IMR-90 (cell line): Measurements from ENCODE around the gene LDAH. TPM values are rescaled to one million over a fixed set of nuclear protein-coding genes. Genes with fewer than 3 reads are reported as not detected.

ENCODE experiments used
- ATAC-seq: fragments of 200-7000 bp; cut with Tn5 transposase; 2 replicates; pipeline ENCODE4 v1.9.1; 2020; ENCODE audit warnings: low read depth, mild to moderate bottlenecking, moderate library complexity
- BruUV-seq: library from RNA; stranded (reverse); fragments of 400-500 nt; replicated peaks from 2 replicates; lab custom pipeline; 2021; lab: Mats Ljungman, UMichigan
- CTCF ChIA-PET: fragments of 300-600 bp; formaldehyde crosslinking; extraction: SDS; loops from one replicate; lab custom pipeline; 2021; ENCODE audit warnings: antibody characterized with exemption; lab: Yijun Ruan, JAX
- POLR2A ChIA-PET: fragments of 300-600 bp; sonication (Branson Sonifier 250); formaldehyde crosslinking; loops from one replicate; lab custom pipeline; 2022; ENCODE audit warnings: antibody characterized with exemption; ENCODE audit not compliant: unreplicated experiment; lab: Charles Lee
- DNase-seq: peaks from one replicate; pipeline ENCODE4 v3.0.0; 2013
- H2AFZ ChIP-seq: replicated peaks from 2 replicates; pipeline ENCODE3; 2013; ENCODE audit warnings: low read length, mild to moderate bottlenecking; ENCODE audit not compliant: poor library complexity
- H2AK5ac ChIP-seq: 2 replicates; pipeline ENCODE4 v1.6.1; 2013; ENCODE audit warnings: low read depth, low read length, inconsistent platforms
- H2AK9ac ChIP-seq: replicated peaks from 2 replicates; pipeline ENCODE3; 2013; ENCODE audit warnings: mild to moderate bottlenecking, low read depth, low read length, moderate library complexity; ENCODE audit not compliant: poor library complexity
- H2BK120ac ChIP-seq: 2 replicates; pipeline ENCODE4 v1.6.1; 2013; ENCODE audit warnings: low read depth, low read length, inconsistent platforms
- H2BK15ac ChIP-seq: 3 replicates; pipeline ENCODE4 v1.6.1; 2013; ENCODE audit warnings: low read depth, low read length, inconsistent platforms
- H2BK20ac ChIP-seq: 2 replicates; pipeline ENCODE4 v1.6.1; 2013; ENCODE audit warnings: low read depth, mild to moderate bottlenecking, inconsistent platforms, low read length, moderate library complexity
- H2BK5ac ChIP-seq: 2 replicates; pipeline ENCODE4 v1.6.1; 2013; ENCODE audit warnings: mild to moderate bottlenecking, low read depth, low read length, inconsistent platforms; ENCODE audit not compliant: poor library complexity, severe bottlenecking
- H3K14ac ChIP-seq: replicated peaks from 2 replicates; pipeline ENCODE4 v1.6.1; 2013; ENCODE audit warnings: low read depth, low read length, inconsistent platforms
- H3K18ac ChIP-seq: 2 replicates; pipeline ENCODE4 v1.6.1; 2013; ENCODE audit warnings: low read depth, low read length, control low read depth
- H3K23ac ChIP-seq: 2 replicates; pipeline ENCODE4 v1.6.1; 2013; ENCODE audit warnings: low read depth, low read length, inconsistent platforms
- H3K27ac ChIP-seq: 2 replicates; pipeline ENCODE4 v1.5.1; 2013; ENCODE audit warnings: mild to moderate bottlenecking, control low read depth, low read length; ENCODE audit not compliant: insufficient read depth
- H3K27me3 ChIP-seq: 2 replicates; pipeline ENCODE4 v1.6.1; 2013; ENCODE audit warnings: low read length; ENCODE audit not compliant: control insufficient read depth, insufficient read depth
- H3K36me3 ChIP-seq: 2 replicates; pipeline ENCODE4 v1.6.1; 2013; ENCODE audit warnings: low read length, mixed read lengths; ENCODE audit not compliant: control insufficient read depth, insufficient read depth
- H3K4ac ChIP-seq: 2 replicates; pipeline ENCODE4 v1.6.1; 2013; ENCODE audit warnings: low read depth, low read length, inconsistent platforms
- H3K4me1 ChIP-seq: 2 replicates; pipeline ENCODE4 v1.6.1; 2013; ENCODE audit warnings: low read length, mixed read lengths; ENCODE audit not compliant: control insufficient read depth, insufficient read depth
- H3K4me2 ChIP-seq: 2 replicates; pipeline ENCODE4 v1.6.1; 2013; ENCODE audit warnings: low read depth, mild to moderate bottlenecking, control low read depth, low read length, moderate library complexity
- H3K4me3 ChIP-seq: 2 replicates; pipeline ENCODE4 v1.5.1; 2013; ENCODE audit warnings: low read depth, mild to moderate bottlenecking, control low read depth, low read length, moderate library complexity; ENCODE audit not compliant: insufficient read depth
- H3K56ac ChIP-seq: 2 replicates; pipeline ENCODE4 v1.6.1; 2013; ENCODE audit warnings: low read length, inconsistent platforms; ENCODE audit not compliant: insufficient read depth; ENCODE audit errors: extremely low read depth
- H3K79me1 ChIP-seq, 2 experiments: 2 replicates each; pipeline ENCODE4 v1.6.1; 2013; ENCODE audit warnings: low read length in 2 of 2, inconsistent platforms in 1 of 2, low read depth in 1 of 2
- H3K9ac ChIP-seq: 2 replicates; pipeline ENCODE4 v1.6.1; 2013; ENCODE audit warnings: low read depth, low read length, control low read depth
- H3K9me1 ChIP-seq: 2 replicates; pipeline ENCODE4 v1.6.1; 2013; ENCODE audit warnings: low read length, inconsistent platforms; ENCODE audit not compliant: insufficient read depth
- H3K9me3 ChIP-seq: 2 replicates; pipeline ENCODE4 v1.6.1; 2013; ENCODE audit warnings: low read length; ENCODE audit not compliant: control insufficient read depth, insufficient read depth
- H4K20me1 ChIP-seq: 2 replicates; pipeline ENCODE4 v1.6.1; 2013; ENCODE audit warnings: low read length, inconsistent platforms; ENCODE audit not compliant: insufficient read depth
- H4K5ac ChIP-seq: 2 replicates; pipeline ENCODE4 v1.6.1; 2013; ENCODE audit warnings: mild to moderate bottlenecking, low read depth, low read length, control low read depth
- H4K8ac ChIP-seq, 2 experiments: 2 replicates each; pipeline ENCODE4 v1.6.1; 2013; ENCODE audit warnings: low read depth in 2 of 2, low read length in 2 of 2, control low read depth in 1 of 2, inconsistent platforms in 1 of 2
- H4K91ac ChIP-seq: 2 replicates; pipeline ENCODE4 v1.6.1; 2013; ENCODE audit warnings: low read depth, low read length, inconsistent platforms; ENCODE audit not compliant: insufficient read depth
- BHLHE40 ChIP-seq: fragments of 150-350 bp; IDR thresholded peaks from 2 replicates; pipeline ENCODE4 v1.6.1; 2016; ENCODE audit warnings: mild to moderate bottlenecking, low read depth, low read length
- CEBPB ChIP-seq: IDR thresholded peaks from 2 replicates; pipeline ENCODE4 v1.6.1; 2012; ENCODE audit warnings: low read depth, low read length, improper control_type of control experiment
- CHD1 ChIP-seq: IDR thresholded peaks from 2 replicates; pipeline ENCODE4 v1.6.1; 2012; ENCODE audit warnings: low read depth, low read length, improper control_type of control experiment
- CTCF ChIP-seq: conservative IDR thresholded peaks from 2 replicates; pipeline ENCODE4 v1.5.1; 2012; ENCODE audit warnings: mild to moderate bottlenecking, low read depth, low read length, improper control_type of control experiment
- ELK1 ChIP-seq: fragments of 150-350 bp; IDR thresholded peaks from 2 replicates; pipeline ENCODE4 v1.6.1; 2016; ENCODE audit warnings: low read depth, mild to moderate bottlenecking, low read length, moderate library complexity, borderline replicate concordance
- FOS ChIP-seq: fragments of 150-350 bp; IDR thresholded peaks from 2 replicates; pipeline ENCODE4 v1.6.1; 2016; ENCODE audit warnings: low read depth, low read length
- MAFK ChIP-seq: IDR thresholded peaks from 2 replicates; pipeline ENCODE4 v1.6.1; 2012; ENCODE audit warnings: low read depth, low read length, improper control_type of control experiment
- MAZ ChIP-seq: IDR thresholded peaks from 2 replicates; pipeline ENCODE4 v1.6.1; 2012; ENCODE audit warnings: low read depth, mild to moderate bottlenecking, low read length, improper control_type of control experiment, moderate library complexity, borderline replicate concordance
- MXI1 ChIP-seq: IDR thresholded peaks from 2 replicates; pipeline ENCODE4 v1.6.1; 2012; ENCODE audit warnings: low read depth, mild to moderate bottlenecking, low read length, moderate library complexity, borderline replicate concordance
- NFE2L2 ChIP-seq: fragments of 150-350 bp; IDR thresholded peaks from 2 replicates; pipeline ENCODE4 v1.6.1; 2016; ENCODE audit warnings: low read depth, mild to moderate bottlenecking, low read length
- POLR2A ChIP-seq: IDR thresholded peaks from 2 replicates; pipeline ENCODE4 v1.6.1; 2012; ENCODE audit warnings: mild to moderate bottlenecking, low read depth, low read length
- RAD21 ChIP-seq: IDR thresholded peaks from 2 replicates; pipeline ENCODE4 v1.6.1; 2012; ENCODE audit warnings: low read length, improper control_type of control experiment
- RCOR1 ChIP-seq: IDR thresholded peaks from 2 replicates; pipeline ENCODE4 v1.6.1; 2012; ENCODE audit warnings: mild to moderate bottlenecking, low read length, improper control_type of control experiment; ENCODE audit not compliant: insufficient replicate concordance
- RFX5 ChIP-seq: IDR thresholded peaks from 2 replicates; pipeline ENCODE4 v1.8.0; 2012; ENCODE audit warnings: low read depth, mild to moderate bottlenecking, low read length, moderate library complexity
- SMC3 ChIP-seq: fragments of 150-350 bp; IDR thresholded peaks from 2 replicates; pipeline ENCODE4 v1.6.1; 2016; ENCODE audit warnings: low read depth, mild to moderate bottlenecking, antibody characterized with exemption, low read length, moderate library complexity
- USF2 ChIP-seq: fragments of 150-350 bp; IDR thresholded peaks from 2 replicates; pipeline ENCODE4 v1.6.1; 2017; ENCODE audit warnings: mild to moderate bottlenecking, antibody characterized with exemption, low read length, low read depth
- WGBS, 2 experiments: methylation state at CpG; one replicate each; pipeline versions ENCODE4 v1.1.5 to v1.1.7; 2013; ENCODE audit warnings: missing lambda C conversion rate in 2 of 2; ENCODE audit not compliant: insufficient read length in 1 of 2; ENCODE audit errors: extremely low coverage in 2 of 2; 5-methylcytosine and 5-hydroxymethylcytosine counted together
- dilution Hi-C: fragments of 300-500 bp; cut with HindIII; formaldehyde crosslinking; loops from one replicate; pipeline ENCODE4 v1.14.3; 2018; ENCODE audit warnings: low sequenced_read_pairs; ENCODE audit not compliant: unreplicated experiment
- in situ Hi-C: fragments of 300-500 bp; cut with MboI; formaldehyde crosslinking; loops from 3 replicates; pipeline ENCODE4 v1.14.3; 2019; ENCODE audit warnings: low sequenced_read_pairs, inconsistent platforms, mixed read lengths
- intact Hi-C: fragments of 100-400 bp; cut with micrococcal nuclease; formaldehyde crosslinking; loops from 2 replicates; pipeline ENCODE4 v1.10.0; 2022
- polyA plus RNA-seq, 3 experiments: library from polyadenylated mRNA; depleted of rRNA; stranded (reverse); fragments of >200 nt; gene quantifications; 2 replicates each; pipeline ENCODE4 v1.2.3, GENCODE V29; 2012; ENCODE audit warnings: low replicate concordance in 1 of 3
- total RNA-seq: library from RNA; depleted of rRNA; stranded (reverse); fragments of >200 nt; gene quantifications from 2 replicates; pipeline ENCODE4 v1.2.3, GENCODE V29; 2012

The LDAH gene
- total and polyA plus RNA-seq, 2 of the 4 experiments (the other 2 are of a cell fraction): 12.1 to 31.7 TPM

GRCh38 chr2:20680744-20681375, 142.0 kb downstream of the LDAH start:
- H2AFZ ChIP-seq: no peak overlapping the region
- 100% methylated on average over 1 of the region's 10 CpGs; no CpG with 5 or more reads in 1 of the 2 experiments for WGBS, 2 experiments
- no peak overlapping the region for H3K4me2 ChIP-seq
- CTCF ChIA-PET: interaction anchor here (1.5 kb wide), 1 partner anchor 20 kb away, joined by 4 read pairs; no protein-coding TSS in a partner anchor
- no peak overlapping the region for H3K23ac ChIP-seq
- no peak overlapping the region for H2AK9ac ChIP-seq
- no peak overlapping the region for H4K91ac ChIP-seq
- H3K4me1 ChIP-seq: no peaks in the 10 kb centered on the region
- H3K27ac ChIP-seq: no peak overlapping the region
- no peak overlapping the region for H2AK5ac ChIP-seq
- in situ Hi-C loops: no loop called here
- POLR2A ChIA-PET: no interaction called here
- H2BK5ac ChIP-seq: no peak overlapping the region
- no peak overlapping the region for H3K4me3 ChIP-seq
- peaks cover 1% of the 10 kb centered on the region for H3K36me3 ChIP-seq
- no peak overlapping the region for H2BK15ac ChIP-seq
- H3K4ac ChIP-seq: no peak overlapping the region
- ATAC-seq (no peak), DNase-seq (no peak)
- H3K79me1 ChIP-seq: no peaks in the 10 kb centered on the region
- H3K56ac ChIP-seq: no peak overlapping the region
- no peaks in the 10 kb centered on the region for H4K20me1 ChIP-seq
- dilution Hi-C loops: loop anchor here (25.0 kb wide), 1 partner anchor 256 kb away; no protein-coding TSS in a partner anchor
- no peak for TF ChIP-seq MAFK
- TF ChIP-seq POLR2A: no peak
- TF ChIP-seq USF2: no peak
- TF ChIP-seq RAD21: no peak
- TF ChIP-seq RFX5: no peak
- no peak for TF ChIP-seq ELK1
- TF ChIP-seq MXI1: no peak
- TF ChIP-seq CEBPB: no peak
- TF ChIP-seq FOS: no peak
- TF ChIP-seq BHLHE40: no peak
- no peak for TF ChIP-seq CTCF
- TF ChIP-seq RCOR1: no peak
- TF ChIP-seq CHD1: no peak
- no peak for TF ChIP-seq SMC3
- no peak for TF ChIP-seq MAZ
- no peak for TF ChIP-seq NFE2L2
- H3K9ac ChIP-seq: no peak overlapping the region
- no peak overlapping the region for H4K5ac ChIP-seq
- H3K14ac ChIP-seq: no peak overlapping the region
- H3K9me3 ChIP-seq: no peaks in the 10 kb centered on the region
- H3K9me1 ChIP-seq: no peaks in the 10 kb centered on the region
- no peak overlapping the region for H3K18ac ChIP-seq
- H3K27me3 ChIP-seq: no peaks in the 10 kb centered on the region
- no peak overlapping the region for H2BK20ac ChIP-seq
- H4K8ac ChIP-seq: no peak overlapping the region
- BruUV-seq: no TSS peak
- intact Hi-C loops: no loop called here
- H2BK120ac ChIP-seq: no peak overlapping the region
